NCI-H446 (cell line): ENCODE measurements around the gene BHLHE40.
"Not testable (repeated sequence)": the region's sequence is repeated elsewhere in the genome, so short reads cannot be mapped to it uniquely, and the experiment has no call there.

Experiments
- DNase-seq, 2 experiments: peaks; one replicate each; lab custom pipeline; 2025; lab: John Stamatoyannopoulos, UW

BHLHE40 gene

GRCh38 chr3:4961865-4962264, 17.4 kb upstream of the BHLHE40 start:
- DNase-seq, result not testable (repeated sequence)

GRCh38 chr3:4963669-4964570, 15.3 kb upstream of the BHLHE40 start:
- DNase-seq, result no peak

- DNase-seq, result not testable (repeated sequence)
Observed at GRCh38 chr3:4966006-4966405, 13.2 kb upstream of the BHLHE40 start.

- DNase-seq, result not testable (repeated sequence)
Observed at GRCh38 chr3:4967683-4968082, 11.6 kb upstream of the BHLHE40 start.

GRCh38 chr3:4971437-4971836, 7.8 kb upstream of the BHLHE40 start:
- not testable (repeated sequence) for DNase-seq

- DNase-seq, result no peak
Observed at GRCh38 chr3:4971838-4972237, 7.4 kb upstream of the BHLHE40 start.

GRCh38 chr3:4972652-4973643, 6.3 kb upstream of the BHLHE40 start:
- no peak for DNase-seq

GRCh38 chr3:4974154-4974553, 5.1 kb upstream of the BHLHE40 start:
- no peak for DNase-seq

GRCh38 chr3:4976109-4976508, 3.1 kb upstream of the BHLHE40 start:
- peak in 1 of 2 experiments; percentile 42 for DNase-seq

GRCh38 chr3:4977001-4977852, 2.0 kb upstream of the BHLHE40 start:
- DNase-seq, result no peak

GRCh38 chr3:4977853-4978203, 1.4 kb upstream of the BHLHE40 start:
- no peak for DNase-seq

- DNase-seq, result peak; percentile 77 to 88
Observed at GRCh38 chr3:4978204-4978965, 852 bp upstream of the BHLHE40 start.

GRCh38 chr3:4978966-4979427, 240 bp upstream of the BHLHE40 start:
- peak; percentile 72 to 84 for DNase-seq

GRCh38 chr3:4980229-4981203, 1.3 kb downstream of the BHLHE40 start:
- DNase-seq, result peak; percentile 29 to 81

GRCh38 chr3:4981294-4981664, 2.0 kb downstream of the BHLHE40 start:
- DNase-seq, result no peak

- peak in 1 of 2 experiments; percentile 21 for DNase-seq
Observed at GRCh38 chr3:4981665-4982494, 2.6 kb downstream of the BHLHE40 start.

GRCh38 chr3:4982773-4983738, 3.8 kb downstream of the BHLHE40 start:
- no peak for DNase-seq
